IMR-90 (cell line): ENCODE results near the gene FERMT3. TPM values are rescaled to one million over a fixed set of nuclear protein-coding genes. Genes with fewer than 3 reads are reported as not detected.

Experiments used
- ATAC-seq: fragments of 200-7000 bp; cut with Tn5 transposase; 2 replicates; pipeline ENCODE4 v1.9.1; 2020; ENCODE audit warnings: low read depth, mild to moderate bottlenecking, moderate library complexity
- BruUV-seq: library from RNA; stranded (reverse); fragments of 400-500 nt; replicated peaks from 2 replicates; lab custom pipeline; 2021; lab: Mats Ljungman, UMichigan
- CTCF ChIA-PET: fragments of 300-600 bp; formaldehyde crosslinking; extraction: SDS; loops from one replicate; lab custom pipeline; 2021; ENCODE audit warnings: antibody characterized with exemption; lab: Yijun Ruan, JAX
- POLR2A ChIA-PET: fragments of 300-600 bp; sonication (Branson Sonifier 250); formaldehyde crosslinking; loops from one replicate; lab custom pipeline; 2022; ENCODE audit warnings: antibody characterized with exemption; ENCODE audit not compliant: unreplicated experiment; lab: Charles Lee
- DNase-seq: peaks from one replicate; pipeline ENCODE4 v3.0.0; 2013
- H2AFZ ChIP-seq: replicated peaks from 2 replicates; pipeline ENCODE3; 2013; ENCODE audit warnings: low read length, mild to moderate bottlenecking; ENCODE audit not compliant: poor library complexity
- H2AK5ac ChIP-seq: 2 replicates; pipeline ENCODE4 v1.6.1; 2013; ENCODE audit warnings: low read depth, low read length, inconsistent platforms
- H2AK9ac ChIP-seq: replicated peaks from 2 replicates; pipeline ENCODE3; 2013; ENCODE audit warnings: mild to moderate bottlenecking, low read depth, low read length, moderate library complexity; ENCODE audit not compliant: poor library complexity
- H2BK120ac ChIP-seq: 2 replicates; pipeline ENCODE4 v1.6.1; 2013; ENCODE audit warnings: low read depth, low read length, inconsistent platforms
- H2BK15ac ChIP-seq: 3 replicates; pipeline ENCODE4 v1.6.1; 2013; ENCODE audit warnings: low read depth, low read length, inconsistent platforms
- H2BK20ac ChIP-seq: 2 replicates; pipeline ENCODE4 v1.6.1; 2013; ENCODE audit warnings: low read depth, mild to moderate bottlenecking, inconsistent platforms, low read length, moderate library complexity
- H2BK5ac ChIP-seq: 2 replicates; pipeline ENCODE4 v1.6.1; 2013; ENCODE audit warnings: mild to moderate bottlenecking, low read depth, low read length, inconsistent platforms; ENCODE audit not compliant: poor library complexity, severe bottlenecking
- H3K14ac ChIP-seq: replicated peaks from 2 replicates; pipeline ENCODE4 v1.6.1; 2013; ENCODE audit warnings: low read depth, low read length, inconsistent platforms
- H3K18ac ChIP-seq: 2 replicates; pipeline ENCODE4 v1.6.1; 2013; ENCODE audit warnings: low read depth, low read length, control low read depth
- H3K23ac ChIP-seq: 2 replicates; pipeline ENCODE4 v1.6.1; 2013; ENCODE audit warnings: low read depth, low read length, inconsistent platforms
- H3K27ac ChIP-seq: 2 replicates; pipeline ENCODE4 v1.5.1; 2013; ENCODE audit warnings: mild to moderate bottlenecking, control low read depth, low read length; ENCODE audit not compliant: insufficient read depth
- H3K27me3 ChIP-seq: 2 replicates; pipeline ENCODE4 v1.6.1; 2013; ENCODE audit warnings: low read length; ENCODE audit not compliant: control insufficient read depth, insufficient read depth
- H3K36me3 ChIP-seq: 2 replicates; pipeline ENCODE4 v1.6.1; 2013; ENCODE audit warnings: low read length, mixed read lengths; ENCODE audit not compliant: control insufficient read depth, insufficient read depth
- H3K4ac ChIP-seq: 2 replicates; pipeline ENCODE4 v1.6.1; 2013; ENCODE audit warnings: low read depth, low read length, inconsistent platforms
- H3K4me1 ChIP-seq: 2 replicates; pipeline ENCODE4 v1.6.1; 2013; ENCODE audit warnings: low read length, mixed read lengths; ENCODE audit not compliant: control insufficient read depth, insufficient read depth
- H3K4me2 ChIP-seq: 2 replicates; pipeline ENCODE4 v1.6.1; 2013; ENCODE audit warnings: low read depth, mild to moderate bottlenecking, control low read depth, low read length, moderate library complexity
- H3K4me3 ChIP-seq: 2 replicates; pipeline ENCODE4 v1.5.1; 2013; ENCODE audit warnings: low read depth, mild to moderate bottlenecking, control low read depth, low read length, moderate library complexity; ENCODE audit not compliant: insufficient read depth
- H3K56ac ChIP-seq: 2 replicates; pipeline ENCODE4 v1.6.1; 2013; ENCODE audit warnings: low read length, inconsistent platforms; ENCODE audit not compliant: insufficient read depth; ENCODE audit errors: extremely low read depth
- H3K79me1 ChIP-seq, 2 experiments: 2 replicates each; pipeline ENCODE4 v1.6.1; 2013; ENCODE audit warnings: low read length in 2 of 2, inconsistent platforms in 1 of 2, low read depth in 1 of 2
- H3K9ac ChIP-seq: 2 replicates; pipeline ENCODE4 v1.6.1; 2013; ENCODE audit warnings: low read depth, low read length, control low read depth
- H3K9me1 ChIP-seq: 2 replicates; pipeline ENCODE4 v1.6.1; 2013; ENCODE audit warnings: low read length, inconsistent platforms; ENCODE audit not compliant: insufficient read depth
- H3K9me3 ChIP-seq: 2 replicates; pipeline ENCODE4 v1.6.1; 2013; ENCODE audit warnings: low read length; ENCODE audit not compliant: control insufficient read depth, insufficient read depth
- H4K20me1 ChIP-seq: 2 replicates; pipeline ENCODE4 v1.6.1; 2013; ENCODE audit warnings: low read length, inconsistent platforms; ENCODE audit not compliant: insufficient read depth
- H4K5ac ChIP-seq: 2 replicates; pipeline ENCODE4 v1.6.1; 2013; ENCODE audit warnings: mild to moderate bottlenecking, low read depth, low read length, control low read depth
- H4K8ac ChIP-seq, 2 experiments: 2 replicates each; pipeline ENCODE4 v1.6.1; 2013; ENCODE audit warnings: low read depth in 2 of 2, low read length in 2 of 2, control low read depth in 1 of 2, inconsistent platforms in 1 of 2
- H4K91ac ChIP-seq: 2 replicates; pipeline ENCODE4 v1.6.1; 2013; ENCODE audit warnings: low read depth, low read length, inconsistent platforms; ENCODE audit not compliant: insufficient read depth
- BHLHE40 ChIP-seq: fragments of 150-350 bp; IDR thresholded peaks from 2 replicates; pipeline ENCODE4 v1.6.1; 2016; ENCODE audit warnings: mild to moderate bottlenecking, low read depth, low read length
- CEBPB ChIP-seq: IDR thresholded peaks from 2 replicates; pipeline ENCODE4 v1.6.1; 2012; ENCODE audit warnings: low read depth, low read length, improper control_type of control experiment
- CHD1 ChIP-seq: IDR thresholded peaks from 2 replicates; pipeline ENCODE4 v1.6.1; 2012; ENCODE audit warnings: low read depth, low read length, improper control_type of control experiment
- CTCF ChIP-seq: conservative IDR thresholded peaks from 2 replicates; pipeline ENCODE4 v1.5.1; 2012; ENCODE audit warnings: mild to moderate bottlenecking, low read depth, low read length, improper control_type of control experiment
- ELK1 ChIP-seq: fragments of 150-350 bp; IDR thresholded peaks from 2 replicates; pipeline ENCODE4 v1.6.1; 2016; ENCODE audit warnings: low read depth, mild to moderate bottlenecking, low read length, moderate library complexity, borderline replicate concordance
- FOS ChIP-seq: fragments of 150-350 bp; IDR thresholded peaks from 2 replicates; pipeline ENCODE4 v1.6.1; 2016; ENCODE audit warnings: low read depth, low read length
- MAFK ChIP-seq: IDR thresholded peaks from 2 replicates; pipeline ENCODE4 v1.6.1; 2012; ENCODE audit warnings: low read depth, low read length, improper control_type of control experiment
- MAZ ChIP-seq: IDR thresholded peaks from 2 replicates; pipeline ENCODE4 v1.6.1; 2012; ENCODE audit warnings: low read depth, mild to moderate bottlenecking, low read length, improper control_type of control experiment, moderate library complexity, borderline replicate concordance
- MXI1 ChIP-seq: IDR thresholded peaks from 2 replicates; pipeline ENCODE4 v1.6.1; 2012; ENCODE audit warnings: low read depth, mild to moderate bottlenecking, low read length, moderate library complexity, borderline replicate concordance
- NFE2L2 ChIP-seq: fragments of 150-350 bp; IDR thresholded peaks from 2 replicates; pipeline ENCODE4 v1.6.1; 2016; ENCODE audit warnings: low read depth, mild to moderate bottlenecking, low read length
- POLR2A ChIP-seq: IDR thresholded peaks from 2 replicates; pipeline ENCODE4 v1.6.1; 2012; ENCODE audit warnings: mild to moderate bottlenecking, low read depth, low read length
- RAD21 ChIP-seq: IDR thresholded peaks from 2 replicates; pipeline ENCODE4 v1.6.1; 2012; ENCODE audit warnings: low read length, improper control_type of control experiment
- RCOR1 ChIP-seq: IDR thresholded peaks from 2 replicates; pipeline ENCODE4 v1.6.1; 2012; ENCODE audit warnings: mild to moderate bottlenecking, low read length, improper control_type of control experiment; ENCODE audit not compliant: insufficient replicate concordance
- RFX5 ChIP-seq: IDR thresholded peaks from 2 replicates; pipeline ENCODE4 v1.8.0; 2012; ENCODE audit warnings: low read depth, mild to moderate bottlenecking, low read length, moderate library complexity
- SMC3 ChIP-seq: fragments of 150-350 bp; IDR thresholded peaks from 2 replicates; pipeline ENCODE4 v1.6.1; 2016; ENCODE audit warnings: low read depth, mild to moderate bottlenecking, antibody characterized with exemption, low read length, moderate library complexity
- USF2 ChIP-seq: fragments of 150-350 bp; IDR thresholded peaks from 2 replicates; pipeline ENCODE4 v1.6.1; 2017; ENCODE audit warnings: mild to moderate bottlenecking, antibody characterized with exemption, low read length, low read depth
- WGBS, 2 experiments: methylation state at CpG; one replicate each; pipeline versions ENCODE4 v1.1.5 to v1.1.7; 2013; ENCODE audit warnings: missing lambda C conversion rate in 2 of 2; ENCODE audit not compliant: insufficient read length in 1 of 2; ENCODE audit errors: extremely low coverage in 2 of 2; 5-methylcytosine and 5-hydroxymethylcytosine counted together
- dilution Hi-C: fragments of 300-500 bp; cut with HindIII; formaldehyde crosslinking; loops from one replicate; pipeline ENCODE4 v1.14.3; 2018; ENCODE audit warnings: low sequenced_read_pairs; ENCODE audit not compliant: unreplicated experiment
- in situ Hi-C: fragments of 300-500 bp; cut with MboI; formaldehyde crosslinking; loops from 3 replicates; pipeline ENCODE4 v1.14.3; 2019; ENCODE audit warnings: low sequenced_read_pairs, inconsistent platforms, mixed read lengths
- intact Hi-C: fragments of 100-400 bp; cut with micrococcal nuclease; formaldehyde crosslinking; loops from 2 replicates; pipeline ENCODE4 v1.10.0; 2022
- polyA plus RNA-seq, 3 experiments: library from polyadenylated mRNA; depleted of rRNA; stranded (reverse); fragments of >200 nt; gene quantifications; 2 replicates each; pipeline ENCODE4 v1.2.3, GENCODE V29; 2012; ENCODE audit warnings: low replicate concordance in 1 of 3
- total RNA-seq: library from RNA; depleted of rRNA; stranded (reverse); fragments of >200 nt; gene quantifications from 2 replicates; pipeline ENCODE4 v1.2.3, GENCODE V29; 2012

The FERMT3 gene
- total and polyA plus RNA-seq, 2 of the 4 experiments (the other 2 are of a cell fraction): 0.36 to 2.3 TPM

GRCh38 chr11:64258946-64259532 is 52.5 kb downstream of the FERMT3 start:
- DNase-seq (no peak), ATAC-seq (no peak)
- CTCF ChIA-PET: no interaction called here
- Histone ChIP-seq H2BK5ac (no peak overlapping the region), H3K4me3 (no peak overlapping the region), H2AK5ac (no peak overlapping the region), H2AFZ (no peak overlapping the region), H4K8ac (no peak overlapping the region), H3K4me2 (no peak overlapping the region), H3K4me1 (peaks cover 9% of the 10 kb centered on the region), H2BK15ac (no peak overlapping the region), H2AK9ac (no peak overlapping the region), H3K27ac (no peak overlapping the region), H3K23ac (no peak overlapping the region), H3K9me1 (0 out of 2 replicates have a peak, but pooled peaks cover 5% of the 10 kb centered on the region), H3K27me3 (no peaks in the 10 kb centered on the region), H3K14ac (no peak overlapping the region), H4K20me1 (no peaks in the 10 kb centered on the region), H3K4ac (no peak overlapping the region), H2BK20ac (no peak overlapping the region), H3K56ac (no peak overlapping the region), H3K9me3 (no peaks in the 10 kb centered on the region), H2BK120ac (no peak overlapping the region), H4K5ac (no peak overlapping the region), H3K79me1 (peaks cover 7 to 55% of the 10 kb centered on the region in 2 experiments; a peak in 3 of 4 replicates), H4K91ac (no peak overlapping the region), H3K18ac (no peak overlapping the region), H3K36me3 (peaks cover 67% of the 10 kb centered on the region), H3K9ac (no peak overlapping the region)
- dilution Hi-C loops (no loop called here), intact Hi-C loops (no loop called here), in situ Hi-C loops (no loop called here)
- TF ChIP-seq POLR2A: no peak
- TF ChIP-seq RCOR1: no peak
- no peak for TF ChIP-seq BHLHE40
- TF ChIP-seq MXI1: no peak
- TF ChIP-seq NFE2L2: no peak
- TF ChIP-seq CHD1: no peak
- TF ChIP-seq SMC3: no peak
- no peak for TF ChIP-seq CEBPB
- no peak for TF ChIP-seq CTCF
- no peak for TF ChIP-seq ELK1
- TF ChIP-seq MAZ: no peak
- TF ChIP-seq MAFK: no peak
- TF ChIP-seq RFX5: no peak
- no peak for TF ChIP-seq USF2
- TF ChIP-seq FOS: no peak
- no peak for TF ChIP-seq RAD21
- BruUV-seq: no TSS peak
- POLR2A ChIA-PET: no interaction called here
- WGBS, 2 experiments: 94% methylated on average over 24 of the region's 32 CpGs; no CpG with 5 or more reads in 1 of the 2 experiments
